IPS-15b (cell line): ENCODE measurements around the gene PRSS33.

ENCODE experiments used
- H3K27me3 ChIP-seq: one replicate; pipeline ENCODE4 v1.6.1; 2013; ENCODE audit warnings: low read length; ENCODE audit not compliant: control insufficient read depth, insufficient read depth
- H3K36me3 ChIP-seq: one replicate; pipeline ENCODE4 v1.6.1; 2013; ENCODE audit warnings: low read length; ENCODE audit not compliant: control insufficient read depth, insufficient read depth
- H3K4me1 ChIP-seq: one replicate; pipeline ENCODE4 v1.6.1; 2013; ENCODE audit warnings: mild to moderate bottlenecking, low read length; ENCODE audit not compliant: control insufficient read depth, insufficient read depth
- H3K4me3 ChIP-seq: one replicate; pipeline ENCODE4 v1.5.1; 2013; ENCODE audit warnings: low read depth, low read length
- H3K9ac ChIP-seq: one replicate; pipeline ENCODE4 v1.6.1; 2013; ENCODE audit warnings: low read depth, mild to moderate bottlenecking, low read length
- H3K9me3 ChIP-seq: one replicate; pipeline ENCODE4 v1.6.1; 2013; ENCODE audit warnings: mild to moderate bottlenecking, low read length; ENCODE audit not compliant: control insufficient read depth, insufficient read depth

PRSS33 gene

DNA sequence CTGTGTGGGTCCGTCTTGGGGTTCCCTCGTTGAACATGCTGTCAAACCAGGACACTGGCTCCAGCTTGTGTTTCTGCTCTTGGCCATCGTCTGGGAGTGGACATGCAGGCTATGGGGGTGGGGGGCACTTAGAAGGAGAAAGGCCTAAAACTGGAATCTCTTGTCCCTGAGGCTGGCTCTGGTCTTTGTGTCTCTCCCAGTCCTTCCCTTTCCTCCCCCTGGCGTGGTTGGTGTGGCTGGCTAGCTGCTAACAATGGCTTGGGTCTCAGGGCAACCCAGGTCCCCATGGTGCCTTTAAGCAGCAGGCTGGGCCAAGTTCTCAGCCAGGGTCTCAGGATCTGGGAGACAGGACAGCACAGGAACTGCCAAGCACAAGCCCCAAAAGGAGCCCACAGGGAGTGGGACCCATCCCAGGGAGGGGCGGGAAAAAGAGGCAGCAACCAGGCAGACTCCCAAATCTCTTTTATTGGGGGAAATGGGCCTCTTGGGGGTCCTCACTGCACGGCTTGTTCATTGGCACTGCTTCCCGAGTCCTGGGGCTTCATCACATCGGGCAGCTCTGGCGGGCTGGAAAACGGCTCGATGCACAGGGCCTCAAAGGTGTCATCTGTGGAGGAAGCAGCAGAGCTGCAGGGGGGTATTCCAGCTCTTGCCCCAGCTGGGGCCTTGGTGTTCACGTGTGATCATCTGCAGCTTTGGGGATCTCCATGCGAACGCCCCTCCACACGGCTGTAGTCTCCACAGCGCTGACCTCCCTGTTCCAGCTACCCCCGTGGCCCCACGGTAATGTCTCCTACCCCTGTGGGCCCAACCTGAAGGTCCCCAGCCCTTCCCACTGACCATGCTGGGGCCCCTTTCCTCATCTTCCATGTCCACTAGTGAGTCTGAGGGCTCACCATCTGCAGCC, 15.6 kb downstream of the PRSS33 start:
- Histone ChIP-seq H3K27me3 (no peaks in the 10 kb centered on the region), H3K4me3 (no peak overlapping the region), H3K36me3 (peaks cover 74% of the 10 kb centered on the region), H3K4me1 (peaks cover 7% of the 10 kb centered on the region), H3K9ac (no peak overlapping the region), H3K9me3 (no peaks in the 10 kb centered on the region)

DNA sequence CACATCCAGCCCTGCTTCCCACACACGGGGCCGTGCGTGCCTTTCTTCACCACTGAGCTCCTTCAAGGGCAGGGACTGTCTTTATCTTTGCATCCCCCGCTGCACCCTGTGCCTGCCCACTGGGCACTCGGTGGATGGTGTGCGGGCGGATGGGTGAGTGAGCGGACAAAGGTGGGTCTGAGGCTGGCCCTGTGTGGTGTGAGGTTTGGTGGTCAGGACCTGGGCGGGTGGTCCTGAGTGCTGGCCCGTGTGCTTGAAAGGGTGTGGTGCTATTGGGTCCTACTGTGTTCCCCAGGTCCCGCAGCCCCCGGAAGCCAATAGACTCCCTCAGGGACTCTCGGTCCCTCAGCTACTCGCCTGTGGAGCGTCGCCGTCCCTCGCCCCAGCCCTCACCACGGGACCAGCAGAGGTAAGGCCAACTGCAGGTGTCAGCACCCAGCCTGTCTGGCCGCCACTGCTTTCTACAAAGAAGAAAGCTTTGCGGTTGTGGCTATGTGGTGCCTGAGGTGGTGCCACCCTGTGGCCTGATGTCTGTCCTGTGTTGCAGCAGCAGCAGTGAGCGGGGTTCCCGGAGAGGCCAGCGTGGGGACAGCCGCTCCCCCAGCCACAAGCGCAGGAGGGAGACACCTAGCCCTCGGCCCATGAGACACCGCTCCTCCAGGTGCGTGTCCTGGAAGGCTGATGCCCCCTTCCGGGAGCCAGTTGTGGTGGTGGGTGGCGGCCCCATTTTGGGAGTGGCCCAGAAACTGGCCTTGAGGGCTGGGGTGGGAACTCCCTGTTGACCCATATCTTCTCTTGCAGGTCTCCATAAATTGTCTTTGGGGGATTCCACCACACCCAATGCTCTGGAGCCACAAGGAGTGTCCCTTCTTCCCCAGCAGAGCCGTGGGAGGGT, 17.1 kb downstream of the PRSS33 start:
- Histone ChIP-seq H3K36me3 (peaks cover 85% of the 10 kb centered on the region), H3K27me3 (no peaks in the 10 kb centered on the region), H3K4me3 (no peak overlapping the region), H3K9me3 (no peaks in the 10 kb centered on the region), H3K4me1 (no peaks in the 10 kb centered on the region), H3K9ac (no peak overlapping the region)

DNA sequence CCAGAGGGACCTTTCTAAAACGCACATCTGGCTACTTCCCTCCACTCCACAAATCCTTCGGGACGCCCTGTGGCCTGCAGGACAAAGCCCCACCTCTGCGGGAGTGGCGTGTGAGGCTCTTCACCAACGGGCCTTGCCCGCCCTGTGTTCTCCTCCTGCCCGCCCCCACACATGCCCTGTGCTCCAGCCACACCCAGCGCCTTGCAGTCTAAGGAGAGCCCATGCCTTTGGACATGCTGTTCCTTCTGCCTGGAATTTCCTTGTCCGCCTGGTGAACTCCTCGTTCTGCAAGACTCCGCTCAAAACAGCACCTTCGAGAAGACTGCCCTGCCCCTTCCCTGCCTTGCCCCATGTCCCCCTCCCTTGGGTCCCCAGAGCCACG, 17.7 kb downstream of the PRSS33 start:
- H3K9me3 ChIP-seq: no peaks in the 10 kb centered on the region
- H3K4me1 ChIP-seq: no peaks in the 10 kb centered on the region
- H3K9ac ChIP-seq: no peak overlapping the region
- H3K4me3 ChIP-seq: no peak overlapping the region
- no peaks in the 10 kb centered on the region for H3K27me3 ChIP-seq
- peaks cover 85% of the 10 kb centered on the region for H3K36me3 ChIP-seq

DNA sequence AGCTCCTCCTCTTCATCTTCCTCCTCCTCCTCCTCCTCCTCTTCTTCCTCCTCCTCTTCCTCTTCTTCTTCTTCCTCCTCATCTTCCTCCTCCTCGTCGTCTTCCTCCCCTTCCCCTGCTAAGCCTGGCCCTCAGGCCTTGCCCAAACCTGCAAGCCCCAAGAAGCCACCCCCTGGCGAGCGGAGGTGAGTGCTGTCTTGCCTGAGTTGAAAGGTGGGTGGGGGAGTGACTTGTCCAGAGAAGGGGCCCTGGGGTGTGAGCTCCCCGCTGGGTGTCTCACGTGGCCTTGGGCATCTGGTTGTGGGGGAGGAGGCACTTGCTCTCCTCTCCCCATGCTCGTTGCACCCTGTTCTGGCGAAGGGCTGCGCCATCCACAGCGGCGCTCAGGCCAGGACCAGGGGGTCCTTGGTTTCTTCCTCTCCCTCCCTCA, 18.2 kb downstream of the PRSS33 start:
- Histone ChIP-seq H3K4me3 (no peak overlapping the region), H3K36me3 (peaks cover 85% of the 10 kb centered on the region), H3K9me3 (no peaks in the 10 kb centered on the region), H3K9ac (no peak overlapping the region), H3K27me3 (no peaks in the 10 kb centered on the region), H3K4me1 (no peaks in the 10 kb centered on the region)

DNA sequence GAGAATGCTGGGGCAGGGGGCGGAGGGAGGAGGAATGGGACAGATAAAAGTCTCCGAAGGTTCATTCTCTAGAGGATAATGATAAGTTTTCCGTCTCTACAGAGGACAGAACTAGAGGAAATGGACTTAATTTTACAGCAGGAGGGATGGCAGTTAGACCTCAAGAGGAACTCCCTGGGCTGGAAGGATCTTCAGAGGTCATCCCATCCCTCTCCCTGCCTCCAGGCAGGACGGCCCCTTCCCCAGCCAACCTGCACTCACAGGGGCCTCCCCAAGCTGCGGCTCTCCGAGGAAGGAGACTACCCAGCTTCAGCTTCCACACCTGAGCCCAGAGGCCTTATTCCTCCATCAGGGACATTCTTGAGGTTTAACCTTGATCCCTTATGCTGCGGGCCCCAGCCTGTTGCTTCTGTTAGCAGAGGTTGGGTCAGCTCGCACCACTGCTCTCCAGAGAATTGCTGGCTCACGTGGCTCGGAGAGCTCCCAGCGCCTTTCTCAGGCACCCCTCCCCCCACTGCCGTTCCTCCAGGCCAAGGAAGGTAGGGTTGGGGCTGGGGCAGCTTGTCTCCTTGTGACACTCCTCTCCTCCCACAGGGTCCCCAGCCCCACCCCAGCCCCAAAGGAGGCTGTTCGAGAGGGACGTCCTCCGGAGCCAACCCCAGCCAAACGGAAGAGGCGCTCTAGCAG, 18.8 kb downstream of the PRSS33 start:
- H3K4me3 ChIP-seq: no peak overlapping the region
- no peaks in the 10 kb centered on the region for H3K4me1 ChIP-seq
- H3K9ac ChIP-seq: no peak overlapping the region

DNA sequence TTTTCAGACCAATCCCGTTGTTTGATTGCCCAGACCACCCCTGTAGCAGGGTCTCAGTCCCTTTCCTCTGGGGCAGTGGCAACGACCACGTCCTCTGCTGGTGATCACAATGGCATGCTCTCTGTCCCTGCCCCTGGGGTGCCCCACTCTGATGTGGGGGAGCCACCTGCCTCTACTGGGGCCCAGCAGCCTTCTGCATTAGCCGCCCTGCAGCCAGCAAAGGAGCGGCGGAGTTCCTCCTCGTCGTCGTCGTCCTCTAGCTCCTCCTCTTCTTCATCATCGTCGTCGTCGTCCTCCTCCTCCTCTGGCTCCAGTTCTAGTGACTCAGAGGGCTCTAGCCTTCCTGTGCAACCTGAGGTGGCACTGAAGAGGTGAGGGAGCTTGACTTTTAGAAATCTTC, 19.5 kb downstream of the PRSS33 start:
- Histone ChIP-seq H3K4me3 (no peak overlapping the region), H3K36me3 (peaks cover 88% of the 10 kb centered on the region), H3K27me3 (no peaks in the 10 kb centered on the region), H3K9me3 (no peaks in the 10 kb centered on the region), H3K4me1 (no peaks in the 10 kb centered on the region), H3K9ac (no peak overlapping the region)

More for the DNA sequence above, 18.8 kb downstream of the PRSS33 start:
- H3K36me3 ChIP-seq: peaks cover 86% of the 10 kb centered on the region
- no peaks in the 10 kb centered on the region for H3K9me3 ChIP-seq
- no peaks in the 10 kb centered on the region for H3K27me3 ChIP-seq

DNA sequence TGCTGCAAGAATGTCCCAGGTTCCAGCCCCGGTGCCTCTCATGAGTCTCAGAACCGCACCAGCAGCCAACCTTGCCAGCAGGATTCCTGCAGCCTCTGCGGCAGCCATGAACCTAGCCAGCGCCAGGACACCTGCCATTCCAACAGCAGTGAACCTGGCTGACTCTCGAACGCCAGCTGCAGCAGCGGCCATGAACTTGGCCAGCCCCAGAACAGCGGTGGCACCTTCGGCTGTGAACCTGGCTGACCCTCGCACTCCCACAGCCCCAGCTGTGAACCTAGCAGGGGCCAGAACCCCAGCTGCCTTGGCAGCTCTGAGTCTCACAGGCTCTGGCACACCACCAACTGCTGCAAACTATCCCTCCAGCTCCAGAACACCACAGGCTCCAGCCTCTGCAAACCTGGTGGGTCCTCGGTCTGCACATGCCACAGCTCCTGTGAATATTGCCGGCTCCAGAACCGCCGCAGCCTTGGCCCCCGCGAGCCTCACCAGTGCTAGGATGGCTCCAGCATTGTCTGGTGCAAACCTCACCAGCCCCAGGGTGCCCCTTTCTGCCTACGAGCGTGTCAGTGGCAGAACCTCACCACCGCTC, 20.1 kb downstream of the PRSS33 start:
- H3K4me1 ChIP-seq: no peaks in the 10 kb centered on the region
- H3K9ac ChIP-seq: no peak overlapping the region
- no peaks in the 10 kb centered on the region for H3K27me3 ChIP-seq
- no peak overlapping the region for H3K4me3 ChIP-seq
- peaks cover 95% of the 10 kb centered on the region for H3K36me3 ChIP-seq
- H3K9me3 ChIP-seq: peaks cover 4% of the 10 kb centered on the region

DNA sequence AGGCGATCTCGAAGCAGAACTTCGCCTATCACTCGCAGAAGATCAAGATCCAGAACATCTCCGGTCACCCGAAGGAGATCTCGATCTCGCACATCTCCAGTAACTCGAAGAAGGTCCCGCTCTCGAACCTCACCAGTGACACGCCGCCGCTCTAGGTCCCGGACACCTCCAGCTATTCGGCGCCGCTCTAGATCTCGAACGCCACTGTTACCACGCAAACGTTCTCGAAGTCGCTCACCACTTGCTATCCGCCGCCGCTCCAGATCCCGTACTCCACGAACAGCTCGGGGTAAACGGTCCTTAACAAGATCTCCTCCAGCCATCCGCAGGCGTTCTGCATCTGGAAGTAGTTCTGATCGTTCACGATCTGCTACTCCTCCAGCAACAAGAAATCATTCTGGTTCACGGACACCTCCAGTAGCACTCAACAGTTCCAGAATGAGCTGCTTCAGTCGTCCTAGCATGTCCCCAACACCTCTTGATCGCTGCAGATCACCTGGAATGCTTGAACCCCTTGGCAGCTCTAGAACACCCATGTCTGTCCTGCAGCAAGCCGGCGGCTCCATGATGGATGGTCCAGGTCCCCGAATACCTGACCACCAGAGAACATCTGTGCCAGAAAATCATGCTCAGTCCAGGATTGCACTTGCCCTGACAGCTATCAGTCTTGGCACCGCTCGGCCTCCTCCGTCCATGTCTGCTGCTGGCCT, 20.8 kb downstream of the PRSS33 start:
- Histone ChIP-seq H3K4me3 (no peak overlapping the region), H3K36me3 (peaks cover 99% of the 10 kb centered on the region), H3K9me3 (peaks cover 7% of the 10 kb centered on the region), H3K9ac (no peak overlapping the region), H3K4me1 (no peaks in the 10 kb centered on the region), H3K27me3 (no peaks in the 10 kb centered on the region)

DNA sequence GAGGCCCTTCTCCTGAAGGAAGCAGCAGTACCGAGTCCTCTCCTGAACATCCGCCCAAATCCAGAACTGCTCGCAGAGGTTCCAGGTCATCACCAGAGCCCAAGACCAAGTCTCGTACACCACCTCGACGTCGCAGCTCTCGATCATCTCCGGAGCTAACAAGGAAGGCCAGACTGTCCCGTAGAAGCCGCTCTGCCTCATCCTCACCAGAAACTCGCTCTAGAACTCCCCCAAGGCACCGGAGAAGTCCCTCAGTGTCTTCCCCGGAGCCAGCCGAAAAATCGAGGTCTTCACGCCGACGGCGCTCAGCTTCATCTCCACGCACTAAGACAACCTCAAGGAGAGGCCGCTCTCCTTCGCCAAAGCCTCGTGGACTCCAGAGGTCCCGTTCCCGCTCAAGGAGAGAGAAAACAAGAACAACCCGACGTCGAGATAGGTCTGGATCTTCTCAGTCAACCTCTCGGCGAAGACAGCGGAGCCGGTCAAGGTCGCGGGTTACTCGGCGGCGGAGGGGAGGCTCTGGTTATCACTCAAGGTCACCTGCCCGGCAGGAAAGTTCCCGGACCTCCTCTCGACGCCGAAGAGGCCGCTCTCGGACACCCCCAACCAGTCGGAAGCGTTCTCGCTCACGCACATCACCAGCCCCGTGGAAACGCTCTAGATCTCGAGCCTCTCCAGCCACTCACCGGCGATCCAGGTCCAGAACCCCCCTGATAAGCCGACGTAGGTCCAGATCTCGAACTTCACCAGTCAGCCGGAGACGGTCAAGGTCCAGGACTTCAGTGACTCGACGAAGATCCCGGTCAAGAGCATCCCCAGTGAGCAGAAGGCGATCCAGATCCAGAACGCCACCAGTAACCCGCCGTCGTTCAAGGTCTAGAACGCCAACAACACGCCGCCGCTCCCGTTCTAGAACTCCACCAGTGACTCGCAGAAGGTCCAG, 21.6 kb downstream of the PRSS33 start:
- no peaks in the 10 kb centered on the region for H3K27me3 ChIP-seq
- H3K9me3 ChIP-seq: peaks cover 7% of the 10 kb centered on the region
- peaks cover 99% of the 10 kb centered on the region for H3K36me3 ChIP-seq
- H3K4me1 ChIP-seq: no peaks in the 10 kb centered on the region
- no peak overlapping the region for H3K9ac ChIP-seq
- H3K4me3 ChIP-seq: no peak overlapping the region

DNA sequence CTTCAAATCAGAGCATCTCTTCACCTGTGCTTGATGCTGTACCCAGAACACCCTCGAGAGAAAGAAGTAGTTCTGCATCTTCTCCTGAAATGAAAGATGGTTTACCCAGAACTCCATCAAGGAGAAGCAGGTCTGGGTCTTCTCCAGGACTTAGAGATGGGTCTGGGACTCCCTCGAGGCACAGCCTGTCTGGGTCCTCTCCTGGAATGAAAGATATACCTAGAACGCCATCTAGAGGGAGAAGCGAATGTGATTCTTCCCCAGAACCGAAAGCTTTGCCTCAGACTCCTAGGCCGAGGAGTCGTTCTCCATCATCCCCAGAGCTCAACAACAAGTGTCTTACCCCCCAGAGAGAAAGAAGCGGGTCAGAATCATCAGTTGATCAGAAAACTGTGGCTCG, 22.6 kb downstream of the PRSS33 start:
- no peaks in the 10 kb centered on the region for H3K27me3 ChIP-seq
- no peaks in the 10 kb centered on the region for H3K4me1 ChIP-seq
- H3K4me3 ChIP-seq: no peak overlapping the region
- H3K36me3 ChIP-seq: peaks cover 97% of the 10 kb centered on the region
- peaks cover 7% of the 10 kb centered on the region for H3K9me3 ChIP-seq
- H3K9ac ChIP-seq: no peak overlapping the region
